Endothelial cell (in vitro differentiated cells): ENCODE measurements around the gene CFAP99. TPM values are rescaled to one million over a fixed set of nuclear protein-coding genes. Genes with fewer than 3 reads are reported as not detected.

Experiments used
- DNase-seq: peaks from one replicate; pipeline ENCODE4 v3.0.0; 2021; ENCODE audit warnings: low spot score
- H3K27ac Mint-ChIP-seq: one replicate; pipeline ENCODE4 v1.8.0; 2021; ENCODE audit warnings: mixed read lengths, inconsistent platforms; ENCODE audit not compliant: unreplicated experiment
- H3K27me3 Mint-ChIP-seq: one replicate; pipeline ENCODE4 v1.8.0; 2021; ENCODE audit warnings: mild to moderate bottlenecking, moderate library complexity, mixed read lengths, inconsistent platforms; ENCODE audit not compliant: unreplicated experiment
- H3K36me3 Mint-ChIP-seq: one replicate; pipeline ENCODE4 v1.8.0; 2021; ENCODE audit warnings: mild to moderate bottlenecking, low read depth, mixed read lengths, inconsistent platforms; ENCODE audit not compliant: unreplicated experiment
- H3K4me1 Mint-ChIP-seq: one replicate; pipeline ENCODE4 v1.8.0; 2021; ENCODE audit warnings: mild to moderate bottlenecking, mixed read lengths, inconsistent platforms; ENCODE audit not compliant: unreplicated experiment
- H3K4me3 Mint-ChIP-seq: one replicate; pipeline ENCODE4 v1.8.0; 2021; ENCODE audit warnings: mild to moderate bottlenecking, mixed read lengths, inconsistent platforms; ENCODE audit not compliant: unreplicated experiment
- H3K9me3 Mint-ChIP-seq: one replicate; pipeline ENCODE4 v1.8.0; 2021; ENCODE audit warnings: mixed read lengths, inconsistent platforms; ENCODE audit not compliant: unreplicated experiment
- CTCF ChIP-seq: fragments of 200-600 bp; sonication (generic); IDR thresholded peaks from one replicate; pipeline ENCODE4 v1.5.0; 2021; ENCODE audit warnings: antibody characterized with exemption; ENCODE audit not compliant: unreplicated experiment
- total RNA-seq: library from RNA; stranded (reverse); fragmentation: NEBNext Ultra II Directional; extraction: Animal tissue kit (Norgen Biotek cat#: 25700); gene quantifications from one replicate; pipeline ENCODE4 v1.2.1, GENCODE V29; 2021; ENCODE audit not compliant: unreplicated experiment

Gene CFAP99
- total RNA-seq, 1 donor from 2014 or later = not detected

GRCh38 chr4:2511645-2512131, 92.9 kb downstream of the CFAP99 start:
- TF ChIP-seq CTCF = no peak
- Mint-ChIP-seq H3K4me1 (peaks cover 7% of the 10 kb centered on the region), H3K27me3 (peaks cover 3% of the 10 kb centered on the region), H3K27ac (no peak overlapping the region), H3K36me3 (peaks cover 46% of the 10 kb centered on the region), H3K9me3 (no peaks in the 10 kb centered on the region), H3K4me3 (peak overlapping the region; percentile 68)
- no peak for DNase-seq

Other genes with a start within 250 kb of the CFAP99 start
- gene HAUS3, start 176.8 kb upstream of the CFAP99 start, total RNA-seq = 16.2 TPM
- gene POLN, start 176.8 kb upstream of the CFAP99 start, total RNA-seq = 2.5 TPM
- 93.5 TPM for gene MXD4, start 156.8 kb upstream of the CFAP99 start, total RNA-seq
- gene ZFYVE28, start 310 bp upstream of the CFAP99 start, total RNA-seq = 0.44 TPM
- 65.0 TPM for gene RNF4, start 50.2 kb downstream of the CFAP99 start, total RNA-seq
- gene FAM193A, start 117.7 kb downstream of the CFAP99 start, total RNA-seq = 33.7 TPM